Measurements from ENCODE around the gene HEXIM2.

DNA sequence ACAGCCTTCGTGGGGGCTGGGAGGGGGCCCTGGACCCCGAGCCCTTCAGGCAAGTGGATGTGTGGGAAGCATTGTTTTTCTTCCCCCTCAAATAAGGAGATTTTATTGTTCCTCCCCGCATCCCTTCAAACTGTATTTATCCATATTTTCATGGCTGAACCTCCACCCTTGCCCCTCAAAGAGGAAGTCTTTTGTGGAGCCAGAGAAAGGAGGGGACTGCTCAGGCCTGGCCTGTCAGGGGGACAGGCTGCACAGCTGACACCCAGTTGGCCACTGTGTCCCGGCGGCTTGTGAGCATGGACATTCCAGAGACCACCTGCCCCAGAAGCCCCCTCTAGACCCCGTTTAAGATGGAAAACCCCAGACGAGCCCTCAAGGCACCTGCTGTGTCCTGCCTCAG lies 15.9 kb downstream of the HEXIM2 start:
- TF ChIP-seq CTCF (IDR thresholded peaks at IDR 0.05; ENCODE audit: insufficient read depth, low read length, poor library complexity, severe bottlenecking): no peak
- TF ChIP-seq EZH2phosphoT487 (conservative IDR thresholded peaks at IDR 0.05; ENCODE audit: low read length): no peak
